A673 (cell line): ENCODE results near the gene ZNF541. TPM values are rescaled to one million over a fixed set of nuclear protein-coding genes. Genes with fewer than 3 reads are reported as not detected.

Experiments used
- BruUV-seq: library from RNA; stranded (reverse); fragments of 400-500 nt; replicated peaks from 2 replicates; lab custom pipeline; 2021; lab: Mats Ljungman, UMichigan
- CTCF ChIA-PET: fragments of 300-600 bp; sonication (Branson Sonifier 250); formaldehyde crosslinking; loops from one replicate; lab custom pipeline; 2022; ENCODE audit warnings: antibody characterized with exemption; lab: Charles Lee
- POLR2A ChIA-PET: fragments of 300-600 bp; sonication (Branson Sonifier 250); formaldehyde crosslinking; loops from one replicate; lab custom pipeline; 2022; ENCODE audit warnings: antibody characterized with exemption; ENCODE audit not compliant: low non-redundant PET; lab: Charles Lee
- DNase-seq: peaks from one replicate; pipeline ENCODE4 v3.0.0-alpha.2; 2015; ENCODE audit warnings: low spot score
- H3K27ac ChIP-seq: fragments of 200-600 bp; sonication (generic); 2 replicates; pipeline ENCODE4 v1.5.1; 2016; ENCODE audit warnings: mixed run types, low read depth, mild to moderate bottlenecking, mixed read lengths, antibody characterized with exemption, low read length; ENCODE audit not compliant: poor library complexity, severe bottlenecking
- H3K27me3 ChIP-seq: fragments of 200-600 bp; sonication (generic); replicated peaks from 2 replicates; pipeline ENCODE4 v1.6.1; 2017; ENCODE audit warnings: mixed run types, low read depth, mild to moderate bottlenecking, mixed read lengths, antibody characterized with exemption, low read length; ENCODE audit not compliant: insufficient read depth, poor library complexity
- H3K36me3 ChIP-seq: fragments of 200-600 bp; sonication (generic); 2 replicates; pipeline ENCODE4 v1.6.1; 2016; ENCODE audit warnings: mixed run types, mild to moderate bottlenecking, mixed read lengths, antibody characterized with exemption, low read length; ENCODE audit not compliant: insufficient read depth, poor library complexity, severe bottlenecking
- H3K4me1 ChIP-seq: fragments of 200-600 bp; sonication (generic); 2 replicates; pipeline ENCODE4 v1.6.1; 2017; ENCODE audit warnings: mixed run types, mild to moderate bottlenecking, mixed read lengths, antibody characterized with exemption, low read length; ENCODE audit not compliant: insufficient read depth, poor library complexity, severe bottlenecking
- H3K4me3 ChIP-seq: fragments of 200-600 bp; sonication (generic); 2 replicates; pipeline ENCODE4 v1.5.1; 2016; ENCODE audit warnings: low read depth, mixed run types, mild to moderate bottlenecking, mixed read lengths, low read length; ENCODE audit not compliant: poor library complexity, severe bottlenecking
- H3K9me3 ChIP-seq: fragments of 200-600 bp; sonication (generic); 2 replicates; pipeline ENCODE4 v1.6.1; 2016; ENCODE audit warnings: mixed run types, low read depth, mild to moderate bottlenecking, mixed read lengths, antibody characterized with exemption, low read length; ENCODE audit not compliant: poor library complexity, severe bottlenecking
- EZH2 ChIP-seq: fragments of 200-600 bp; sonication (generic); IDR thresholded peaks from 2 replicates; pipeline ENCODE4 v1.6.1; 2017; ENCODE audit warnings: borderline replicate concordance, low read depth, mild to moderate bottlenecking, mixed read lengths, antibody characterized with exemption, low read length; ENCODE audit not compliant: poor library complexity, severe bottlenecking
- intact Hi-C: fragments of 100-400 bp; cut with micrococcal nuclease; formaldehyde crosslinking; loops from one replicate; pipeline ENCODE4 v1.10.0; 2022; ENCODE audit not compliant: unreplicated experiment
- total RNA-seq: library from RNA; stranded (reverse); gene quantifications from 2 replicates; pipeline ENCODE4 v1.2.3, GENCODE V29; 2021
- TF ChIP-seq, protein P1 (sequence below): fragments of 300-800, 200-600 bp; sonication (generic); conservative IDR thresholded peaks from 2 replicates; pipeline ENCODE4 v1.5.1; 2017; ENCODE audit warnings: low read depth, mild to moderate bottlenecking, antibody characterized with exemption, low read length, moderate library complexity, mixed read lengths

ZNF541 gene
- total RNA-seq, 1 experiment from 2014 or later: not detected

- TF ChIP-seq EZH2: no peak
- TF ChIP-seq, protein P1, sequence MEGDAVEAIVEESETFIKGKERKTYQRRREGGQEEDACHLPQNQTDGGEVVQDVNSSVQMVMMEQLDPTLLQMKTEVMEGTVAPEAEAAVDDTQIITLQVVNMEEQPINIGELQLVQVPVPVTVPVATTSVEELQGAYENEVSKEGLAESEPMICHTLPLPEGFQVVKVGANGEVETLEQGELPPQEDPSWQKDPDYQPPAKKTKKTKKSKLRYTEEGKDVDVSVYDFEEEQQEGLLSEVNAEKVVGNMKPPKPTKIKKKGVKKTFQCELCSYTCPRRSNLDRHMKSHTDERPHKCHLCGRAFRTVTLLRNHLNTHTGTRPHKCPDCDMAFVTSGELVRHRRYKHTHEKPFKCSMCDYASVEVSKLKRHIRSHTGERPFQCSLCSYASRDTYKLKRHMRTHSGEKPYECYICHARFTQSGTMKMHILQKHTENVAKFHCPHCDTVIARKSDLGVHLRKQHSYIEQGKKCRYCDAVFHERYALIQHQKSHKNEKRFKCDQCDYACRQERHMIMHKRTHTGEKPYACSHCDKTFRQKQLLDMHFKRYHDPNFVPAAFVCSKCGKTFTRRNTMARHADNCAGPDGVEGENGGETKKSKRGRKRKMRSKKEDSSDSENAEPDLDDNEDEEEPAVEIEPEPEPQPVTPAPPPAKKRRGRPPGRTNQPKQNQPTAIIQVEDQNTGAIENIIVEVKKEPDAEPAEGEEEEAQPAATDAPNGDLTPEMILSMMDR: no peak
- POLR2A ChIA-PET: no interaction called here
- H3K27ac ChIP-seq: no peak overlapping the region
- CTCF ChIA-PET: interaction anchor here (0.6 kb wide), 1 partner anchor 256 kb away, joined by 14 read pairs; no protein-coding TSS in a partner anchor
- intact Hi-C loops: no loop called here
- H3K36me3 ChIP-seq: no peaks in the 10 kb centered on the region
- no peaks in the 10 kb centered on the region for H3K27me3 ChIP-seq
- no peaks in the 10 kb centered on the region for H3K9me3 ChIP-seq
- no TSS peak for BruUV-seq
- H3K4me3 ChIP-seq: no peak overlapping the region
- H3K4me1 ChIP-seq: no peaks in the 10 kb centered on the region
- DNase-seq: no peak
These were observed 11.9 kb downstream of the ZNF541 start for GRCh38 chr19:47560999-47561398.

- POLR2A ChIA-PET: no interaction called here
These were observed 22.8 kb downstream of the ZNF541 start for GRCh38 chr19:47550129-47550528.

DNA sequence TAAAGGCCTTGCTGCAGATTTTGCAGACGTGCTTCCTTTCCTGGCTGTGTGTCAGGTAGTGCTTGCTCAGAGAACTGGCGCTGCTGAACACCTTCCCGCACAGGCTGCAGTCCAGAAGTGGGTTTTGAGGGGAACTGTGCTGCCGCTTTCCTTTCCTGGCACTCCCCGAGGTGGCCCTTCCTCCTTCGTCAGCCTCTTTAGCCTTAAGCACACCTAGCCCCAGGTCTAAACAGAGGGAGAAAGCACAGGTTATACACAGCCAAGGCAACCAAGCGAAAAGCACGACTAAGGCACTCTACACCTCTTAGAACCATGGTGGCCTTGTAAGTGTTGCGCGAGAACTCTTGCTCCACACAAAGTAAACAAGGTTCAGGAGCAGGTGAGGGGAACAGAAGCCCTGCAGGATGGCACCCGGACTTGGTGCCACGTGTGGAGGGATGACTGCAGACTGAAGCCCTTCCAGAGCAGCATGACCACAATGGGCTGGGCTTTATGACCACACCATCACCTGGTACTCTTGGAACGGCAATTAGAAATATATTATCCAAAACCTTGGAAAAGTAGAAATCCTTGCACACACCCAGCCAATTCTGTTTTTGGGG is 23.6 kb downstream of the ZNF541 start:
- CTCF ChIA-PET: no interaction called here
- no peak for TF ChIP-seq EZH2
- TF ChIP-seq, protein P1: no peak
- H3K27ac ChIP-seq: no peak overlapping the region

More at GRCh38 chr19:47550129-47550528, 22.8 kb downstream of the ZNF541 start:
- Histone ChIP-seq H3K36me3 (no peaks in the 10 kb centered on the region), H3K4me1 (no peaks in the 10 kb centered on the region), H3K27ac (no peak overlapping the region), H3K4me3 (no peak overlapping the region), H3K27me3 (peaks cover 5% of the 10 kb centered on the region), H3K9me3 (no peaks in the 10 kb centered on the region)
- intact Hi-C loops: no loop called here
- TF ChIP-seq, protein P1: no peak
- TF ChIP-seq EZH2: no peak
- no peak for DNase-seq
- no TSS peak for BruUV-seq
- CTCF ChIA-PET: no interaction called here

More for the DNA sequence above, 23.6 kb downstream of the ZNF541 start:
- Histone ChIP-seq H3K4me1 (no peaks in the 10 kb centered on the region), H3K27me3 (peaks cover 5% of the 10 kb centered on the region), H3K4me3 (no peak overlapping the region), H3K36me3 (no peaks in the 10 kb centered on the region), H3K9me3 (no peaks in the 10 kb centered on the region)
- intact Hi-C loops: no loop called here
- POLR2A ChIA-PET: no interaction called here
- DNase-seq: no peak
- no TSS peak for BruUV-seq
